Ishikawa (cell line): ENCODE measurements around the gene RCOR1.

Source experiments
- CEBPB ChIP-seq: IDR thresholded peaks from 2 replicates; pipeline ENCODE4 v1.6.1; 2012
- CREB1 ChIP-seq: IDR thresholded peaks from 2 replicates; pipeline ENCODE4 v1.6.1; 2012; ENCODE audit warnings: low read depth
- EGR1 ChIP-seq: IDR thresholded peaks from 2 replicates; pipeline ENCODE4 v1.6.1; 2012
- EP300 ChIP-seq: IDR thresholded peaks from 2 replicates; pipeline ENCODE4 v1.6.1; 2012; ENCODE audit warnings: borderline replicate concordance
- FOXM1 ChIP-seq: IDR thresholded peaks from 2 replicates; pipeline ENCODE4 v1.6.1; 2012; ENCODE audit warnings: low read depth, borderline replicate concordance
- MAX ChIP-seq: IDR thresholded peaks from 2 replicates; pipeline ENCODE4 v1.6.1; 2012
- NFIC ChIP-seq: IDR thresholded peaks from 2 replicates; pipeline ENCODE4 v1.6.1; 2012
- RAD21 ChIP-seq: IDR thresholded peaks from 2 replicates; pipeline ENCODE4 v1.6.1; 2012; ENCODE audit warnings: low read depth
- REST ChIP-seq: IDR thresholded peaks from 2 replicates; pipeline ENCODE4 v1.6.1; 2012; ENCODE audit warnings: low read depth, mild to moderate bottlenecking
- TAF1 ChIP-seq: IDR thresholded peaks from 2 replicates; pipeline ENCODE4 v1.6.1; 2012; ENCODE audit warnings: low read depth, mild to moderate bottlenecking
- TCF12 ChIP-seq: IDR thresholded peaks from 2 replicates; pipeline ENCODE4 v1.6.1; 2012; ENCODE audit warnings: low read depth
- TEAD4 ChIP-seq: IDR thresholded peaks from 2 replicates; pipeline ENCODE4 v1.6.1; 2012
- USF1 ChIP-seq: IDR thresholded peaks from 2 replicates; pipeline ENCODE4 v1.6.1; 2012
- YY1 ChIP-seq: IDR thresholded peaks from 2 replicates; pipeline ENCODE4 v1.6.1; 2012; ENCODE audit warnings: low read depth
- ZBTB7A ChIP-seq: IDR thresholded peaks from 2 replicates; pipeline ENCODE4 v1.6.1; 2012; ENCODE audit warnings: low read depth

The RCOR1 gene

GRCh38 chr14:102777711-102778337 lies 185.4 kb downstream of the RCOR1 start:
- TF ChIP-seq TCF12, result no peak
- no peak for TF ChIP-seq REST
- TF ChIP-seq TAF1, result 0 out of 2 replicates have a peak, but pooled peaks have one; percentile 5
- TF ChIP-seq CEBPB, result no peak
- TF ChIP-seq FOXM1, result no peak

GRCh38 chr14:102778338-102779083 lies 186.1 kb downstream of the RCOR1 start:
- TF ChIP-seq USF1 (no peak), MAX (peak; percentile 47)

GRCh38 chr14:102779084-102779462 lies 186.6 kb downstream of the RCOR1 start:
- TF ChIP-seq TAF1, result no peak
- TF ChIP-seq NFIC, result no peak
- no peak for TF ChIP-seq YY1
- no peak for TF ChIP-seq USF1
- TF ChIP-seq TCF12, result no peak
- TF ChIP-seq TEAD4, result no peak
- TF ChIP-seq REST, result no peak
- no peak for TF ChIP-seq CEBPB
- TF ChIP-seq EGR1, result no peak
- TF ChIP-seq ZBTB7A, result no peak
- TF ChIP-seq RAD21, result no peak
- no peak for TF ChIP-seq MAX
- no peak for TF ChIP-seq CREB1

- TF ChIP-seq CEBPB, result 0 out of 2 replicates have a peak, but pooled peaks have one; percentile 44
- no peak for TF ChIP-seq EP300
Measured at GRCh38 chr14:102779574-102780315, 187.3 kb downstream of the RCOR1 start.
